Osteoblast (primary cell): ENCODE results near the gene TTLL5. TPM values are rescaled to one million over a fixed set of nuclear protein-coding genes. Genes with fewer than 3 reads are reported as not detected.

Experiments
- DNase-seq: peaks from one replicate; pipeline ENCODE4 v3.0.0; 2011; ENCODE audit warnings: low spot score, mixed read lengths; ENCODE audit not compliant: insufficient read length; ENCODE audit errors: missing footprints
- H2AFZ ChIP-seq: 2 replicates; pipeline ENCODE4 v1.6.0; 2011; ENCODE audit warnings: mild to moderate bottlenecking, low read length
- H3K27ac ChIP-seq: 2 replicates; pipeline ENCODE4 v1.5.1; 2011; ENCODE audit warnings: mild to moderate bottlenecking, low read depth, low read length, moderate library complexity
- H3K27me3 ChIP-seq: 2 replicates; pipeline ENCODE4 v1.6.0; 2012; ENCODE audit warnings: mild to moderate bottlenecking, control low read depth, inconsistent platforms, low read length, moderate library complexity; ENCODE audit not compliant: insufficient read depth
- H3K36me3 ChIP-seq: 2 replicates; pipeline ENCODE4 v1.5.1; 2011; ENCODE audit warnings: mild to moderate bottlenecking, low read length, control low read depth, moderate library complexity; ENCODE audit not compliant: insufficient read depth
- H3K4me1 ChIP-seq: 2 replicates; pipeline ENCODE4 v1.5.1; 2011; ENCODE audit warnings: mild to moderate bottlenecking, low read length, control low read depth, moderate library complexity; ENCODE audit not compliant: insufficient read depth
- H3K4me2 ChIP-seq: 2 replicates; pipeline ENCODE4 v1.6.0; 2011; ENCODE audit warnings: mild to moderate bottlenecking, low read length; ENCODE audit not compliant: insufficient read depth
- H3K4me3 ChIP-seq: fragments of 200-600 bp; sonication (generic); 3 replicates; pipeline ENCODE4 v1.5.1; 2012; ENCODE audit warnings: mild to moderate bottlenecking, low read length, inconsistent platforms; ENCODE audit not compliant: insufficient read depth
- H3K79me2 ChIP-seq: 2 replicates; pipeline ENCODE4 v1.6.0; 2012; ENCODE audit warnings: mild to moderate bottlenecking, low read length, control low read depth, inconsistent platforms; ENCODE audit not compliant: insufficient read depth
- H3K9me3 ChIP-seq: 2 replicates; pipeline ENCODE4 v1.5.1; 2011; ENCODE audit warnings: low read depth, low read length, control low read depth
- H4K20me1 ChIP-seq: 2 replicates; pipeline ENCODE4 v1.6.0; 2012; ENCODE audit warnings: mild to moderate bottlenecking, low read length, control low read depth; ENCODE audit not compliant: insufficient read depth
- total RNA-seq: library from RNA; depleted of rRNA; stranded (reverse); fragments of >200 nt; gene quantifications from 2 replicates; pipeline ENCODE4 v1.2.3, GENCODE V29; 2012
- TF ChIP-seq, protein P1 (sequence below): IDR thresholded peaks from 2 replicates; pipeline ENCODE4 v1.5.1; 2011; ENCODE audit warnings: mild to moderate bottlenecking, low read depth, low read length, moderate library complexity; ENCODE audit errors: extremely low read depth

The TTLL5 gene
- total RNA-seq, 1 donor = 30.4 TPM

DNA sequence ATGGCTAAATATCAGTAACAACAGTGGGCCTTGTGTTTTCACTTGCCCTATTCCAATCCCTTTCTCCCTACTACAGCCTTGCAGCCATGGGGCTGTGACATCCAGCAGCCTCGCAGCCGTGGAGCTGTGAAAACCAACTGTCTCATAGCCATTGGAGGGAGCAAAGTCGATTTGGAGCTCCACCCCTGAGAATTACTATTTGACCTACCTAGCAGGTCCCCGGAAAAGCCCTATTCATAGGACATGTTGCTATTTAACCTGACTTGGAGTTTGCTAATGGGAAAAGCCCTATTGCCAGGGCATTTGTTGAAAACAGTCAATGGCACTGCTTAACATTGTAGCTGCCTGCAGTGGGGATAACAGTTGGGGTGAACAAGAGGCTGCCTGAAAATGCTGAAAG lies 33.6 kb upstream of the TTLL5 start:
- no peak for DNase-seq
- TF ChIP-seq, protein P1, sequence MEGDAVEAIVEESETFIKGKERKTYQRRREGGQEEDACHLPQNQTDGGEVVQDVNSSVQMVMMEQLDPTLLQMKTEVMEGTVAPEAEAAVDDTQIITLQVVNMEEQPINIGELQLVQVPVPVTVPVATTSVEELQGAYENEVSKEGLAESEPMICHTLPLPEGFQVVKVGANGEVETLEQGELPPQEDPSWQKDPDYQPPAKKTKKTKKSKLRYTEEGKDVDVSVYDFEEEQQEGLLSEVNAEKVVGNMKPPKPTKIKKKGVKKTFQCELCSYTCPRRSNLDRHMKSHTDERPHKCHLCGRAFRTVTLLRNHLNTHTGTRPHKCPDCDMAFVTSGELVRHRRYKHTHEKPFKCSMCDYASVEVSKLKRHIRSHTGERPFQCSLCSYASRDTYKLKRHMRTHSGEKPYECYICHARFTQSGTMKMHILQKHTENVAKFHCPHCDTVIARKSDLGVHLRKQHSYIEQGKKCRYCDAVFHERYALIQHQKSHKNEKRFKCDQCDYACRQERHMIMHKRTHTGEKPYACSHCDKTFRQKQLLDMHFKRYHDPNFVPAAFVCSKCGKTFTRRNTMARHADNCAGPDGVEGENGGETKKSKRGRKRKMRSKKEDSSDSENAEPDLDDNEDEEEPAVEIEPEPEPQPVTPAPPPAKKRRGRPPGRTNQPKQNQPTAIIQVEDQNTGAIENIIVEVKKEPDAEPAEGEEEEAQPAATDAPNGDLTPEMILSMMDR = no peak
- Histone ChIP-seq H2AFZ (no peak overlapping the region), H3K4me2 (no peak overlapping the region), H3K36me3 (no peaks in the 10 kb centered on the region), H3K27me3 (no peaks in the 10 kb centered on the region), H3K27ac (no peak overlapping the region), H3K79me2 (no peaks in the 10 kb centered on the region), H4K20me1 (no peaks in the 10 kb centered on the region), H3K4me3 (no peak overlapping the region), H3K4me1 (no peaks in the 10 kb centered on the region), H3K9me3 (no peaks in the 10 kb centered on the region)

DNA sequence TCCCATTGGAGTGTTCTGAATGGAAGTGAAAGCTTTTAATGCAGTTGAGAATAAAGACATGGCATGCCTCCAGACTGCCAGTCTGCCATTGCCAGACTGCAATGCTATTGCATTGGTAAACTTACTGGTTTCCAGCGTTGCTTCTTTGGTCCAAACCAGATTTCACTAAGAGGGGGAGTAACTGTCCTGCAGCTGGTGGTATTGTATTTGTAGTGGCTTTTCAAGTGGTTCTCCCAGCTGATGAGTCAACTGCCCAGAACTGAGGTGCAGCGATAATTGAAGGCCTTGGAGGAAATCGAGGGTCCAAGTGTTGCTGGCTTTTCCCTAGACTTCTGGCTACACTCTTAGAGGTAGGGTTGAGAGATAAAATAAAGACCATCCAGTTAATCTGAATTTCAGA lies 32.2 kb upstream of the TTLL5 start:
- no peaks in the 10 kb centered on the region for H4K20me1 ChIP-seq
- H3K4me2 ChIP-seq = no peak overlapping the region
- no peaks in the 10 kb centered on the region for H3K27me3 ChIP-seq
- H3K36me3 ChIP-seq = no peaks in the 10 kb centered on the region
- no peak for DNase-seq
- H3K79me2 ChIP-seq = no peaks in the 10 kb centered on the region
- TF ChIP-seq, protein P1 = no peak
- H3K9me3 ChIP-seq = no peaks in the 10 kb centered on the region
- H2AFZ ChIP-seq = no peak overlapping the region
- no peaks in the 10 kb centered on the region for H3K4me1 ChIP-seq
- H3K27ac ChIP-seq = no peak overlapping the region
- H3K4me3 ChIP-seq = no peak overlapping the region

DNA sequence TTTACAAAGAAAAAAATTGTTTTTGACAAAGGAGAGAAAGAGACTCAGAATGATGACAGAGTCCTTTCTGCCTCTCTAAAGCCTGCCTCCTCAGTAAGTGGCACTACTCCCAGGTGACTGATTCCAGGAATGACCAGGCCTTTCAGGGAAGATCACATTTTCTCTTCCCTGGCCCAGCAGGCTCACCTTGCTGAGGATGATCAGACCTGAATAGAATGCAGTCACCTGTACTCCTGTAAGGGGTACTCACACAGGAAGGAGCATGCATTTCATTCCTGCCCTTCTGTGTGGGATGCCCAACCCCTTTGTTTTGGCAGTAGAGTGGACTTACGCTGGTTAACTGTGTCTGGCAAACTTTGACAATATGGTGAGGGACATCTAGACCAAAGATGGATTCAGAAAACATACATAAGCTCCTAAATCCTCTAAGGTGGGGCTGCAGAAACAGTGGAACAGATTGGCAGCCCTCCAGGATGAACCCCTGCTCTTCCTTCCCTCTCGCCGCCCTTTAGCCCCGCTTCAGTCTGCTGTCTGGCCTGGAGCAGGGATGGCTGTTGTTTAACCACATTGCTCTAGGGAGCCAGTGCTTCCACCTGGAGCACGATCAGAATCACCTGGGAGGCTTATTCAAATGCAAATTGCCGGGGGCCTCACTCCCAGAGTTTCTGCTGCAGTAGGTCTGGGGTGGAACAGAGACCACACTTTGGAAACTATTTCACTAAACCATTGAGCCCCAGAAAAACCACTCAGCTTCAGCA lies 30.2 kb upstream of the TTLL5 start:
- no peak overlapping the region for H3K27ac ChIP-seq
- H2AFZ ChIP-seq = no peak overlapping the region
- no peak overlapping the region for H3K4me2 ChIP-seq
- TF ChIP-seq, protein P1 = no peak
- H3K79me2 ChIP-seq = no peaks in the 10 kb centered on the region
- peaks cover 2% of the 10 kb centered on the region for H3K4me1 ChIP-seq
- no peak overlapping the region for H3K4me3 ChIP-seq
- no peaks in the 10 kb centered on the region for H3K36me3 ChIP-seq
- no peaks in the 10 kb centered on the region for H3K27me3 ChIP-seq
- no peaks in the 10 kb centered on the region for H3K9me3 ChIP-seq
- no peaks in the 10 kb centered on the region for H4K20me1 ChIP-seq
- no peak for DNase-seq

DNA sequence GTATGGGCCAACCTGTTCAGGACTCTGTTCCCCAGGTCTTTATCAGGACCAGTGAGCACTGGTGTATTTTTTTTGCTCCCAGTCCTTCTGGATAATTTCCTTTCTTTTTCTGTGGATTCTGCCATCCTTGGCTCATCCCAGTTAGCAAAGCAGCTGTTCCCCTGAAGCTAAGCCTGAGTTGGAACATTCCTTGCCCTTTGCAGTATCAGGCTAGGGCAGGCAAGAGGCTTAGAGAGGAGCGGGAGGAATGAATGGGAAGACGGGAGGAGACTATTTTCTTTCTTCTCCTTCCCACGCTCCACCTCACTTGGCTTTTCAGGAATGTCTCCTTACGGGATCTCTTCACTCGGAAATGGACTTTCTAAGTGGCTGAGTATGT lies 29.6 kb upstream of the TTLL5 start:
- no peak overlapping the region for H3K4me2 ChIP-seq
- no peaks in the 10 kb centered on the region for H3K27me3 ChIP-seq
- no peaks in the 10 kb centered on the region for H4K20me1 ChIP-seq
- H3K27ac ChIP-seq = no peak overlapping the region
- DNase-seq = no peak
- no peaks in the 10 kb centered on the region for H3K9me3 ChIP-seq
- H3K79me2 ChIP-seq = no peaks in the 10 kb centered on the region
- no peak overlapping the region for H2AFZ ChIP-seq
- TF ChIP-seq, protein P1 = no peak
- H3K4me3 ChIP-seq = no peak overlapping the region
- no peaks in the 10 kb centered on the region for H3K36me3 ChIP-seq
- H3K4me1 ChIP-seq = peaks cover 8% of the 10 kb centered on the region
